ENCODE results near the gene ZNF516. TPM values are rescaled to one million over a fixed set of nuclear protein-coding genes. Genes with fewer than 3 reads are reported as not detected.

ZNF516 gene
- total and polyA plus RNA-seq, 2 of the 13 experiments (the other 11 are each of a cell fraction or from before 2014, with no cell fraction given): 16.6 to 18.7 TPM

DNA sequence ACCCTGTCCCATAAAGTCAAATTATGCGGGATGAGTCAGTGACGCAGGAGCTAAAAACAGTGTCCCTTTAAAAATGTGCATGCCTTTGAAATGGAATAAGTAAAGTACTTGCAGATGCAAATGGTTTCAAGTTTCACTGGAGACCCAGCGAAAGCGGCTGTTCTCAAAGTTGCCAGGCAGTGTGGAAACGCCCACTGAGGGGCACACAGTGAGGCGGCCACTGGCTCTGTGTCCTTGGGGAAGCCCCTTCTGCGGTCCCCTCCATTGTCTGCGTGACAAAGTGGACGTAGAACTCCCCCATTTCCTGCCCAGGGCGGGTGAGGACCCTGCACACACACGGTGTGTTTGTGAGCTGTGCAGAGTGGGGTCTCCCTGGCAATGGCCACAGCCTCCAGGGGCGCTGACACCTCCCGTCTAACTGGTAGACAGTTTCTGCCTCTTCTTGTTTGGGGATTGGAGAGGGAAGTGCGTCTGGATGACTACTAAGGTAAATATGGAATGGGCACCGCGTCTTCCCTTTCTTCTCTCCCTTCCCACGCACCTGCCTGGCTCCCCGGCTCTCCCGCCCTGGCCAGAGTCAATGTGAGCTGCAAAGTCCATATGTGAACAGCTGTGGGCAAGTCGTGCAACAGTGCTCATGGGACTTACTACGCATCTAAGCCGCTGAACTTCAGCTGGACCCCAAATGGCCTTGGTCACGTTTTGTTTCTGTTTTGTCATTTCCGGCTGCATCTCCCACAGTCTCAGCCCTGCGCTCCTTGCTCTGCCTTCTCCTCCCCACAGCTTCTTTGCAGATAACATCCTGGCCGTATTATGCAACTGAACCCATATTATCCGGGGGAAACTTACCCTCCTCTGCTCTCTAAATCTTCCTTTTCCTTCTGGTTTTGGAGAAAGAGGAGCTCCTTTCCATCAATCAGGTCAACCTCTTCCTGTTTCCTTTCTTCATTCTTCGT is 33.7 kb upstream of the ZNF516 start (continued):
- TF ChIP-seq, protein P1, sequence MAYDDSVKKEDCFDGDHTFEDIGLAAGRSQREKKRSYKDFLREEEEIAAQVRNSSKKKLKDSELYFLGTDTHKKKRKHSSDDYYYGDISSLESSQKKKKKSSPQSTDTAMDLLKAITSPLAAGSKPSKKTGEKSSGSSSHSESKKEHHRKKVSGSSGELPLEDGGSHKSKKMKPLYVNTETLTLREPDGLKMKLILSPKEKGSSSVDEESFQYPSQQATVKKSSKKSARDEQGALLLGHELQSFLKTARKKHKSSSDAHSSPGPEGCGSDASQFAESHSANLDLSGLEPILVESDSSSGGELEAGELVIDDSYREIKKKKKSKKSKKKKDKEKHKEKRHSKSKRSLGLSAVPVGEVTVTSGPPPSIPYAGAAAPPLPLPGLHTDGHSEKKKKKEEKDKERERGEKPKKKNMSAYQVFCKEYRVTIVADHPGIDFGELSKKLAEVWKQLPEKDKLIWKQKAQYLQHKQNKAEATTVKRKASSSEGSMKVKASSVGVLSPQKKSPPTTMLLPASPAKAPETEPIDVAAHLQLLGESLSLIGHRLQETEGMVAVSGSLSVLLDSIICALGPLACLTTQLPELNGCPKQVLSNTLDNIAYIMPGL (CRISPR knock-in tag; IDR thresholded peaks at IDR 0.05; ENCODE audit: borderline replicate concordance in 1 of 2, low read depth in 1 of 2): 0 out of 4 replicates have a peak, but pooled peaks of 1 of the 2 experiments have one; percentile 38
- TF ChIP-seq, protein P2, sequence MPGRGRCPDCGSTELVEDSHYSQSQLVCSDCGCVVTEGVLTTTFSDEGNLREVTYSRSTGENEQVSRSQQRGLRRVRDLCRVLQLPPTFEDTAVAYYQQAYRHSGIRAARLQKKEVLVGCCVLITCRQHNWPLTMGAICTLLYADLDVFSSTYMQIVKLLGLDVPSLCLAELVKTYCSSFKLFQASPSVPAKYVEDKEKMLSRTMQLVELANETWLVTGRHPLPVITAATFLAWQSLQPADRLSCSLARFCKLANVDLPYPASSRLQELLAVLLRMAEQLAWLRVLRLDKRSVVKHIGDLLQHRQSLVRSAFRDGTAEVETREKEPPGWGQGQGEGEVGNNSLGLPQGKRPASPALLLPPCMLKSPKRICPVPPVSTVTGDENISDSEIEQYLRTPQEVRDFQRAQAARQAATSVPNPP (CRISPR knock-in tag; IDR thresholded peaks at IDR 0.05): no peak
- TF ChIP-seq, protein P3, sequence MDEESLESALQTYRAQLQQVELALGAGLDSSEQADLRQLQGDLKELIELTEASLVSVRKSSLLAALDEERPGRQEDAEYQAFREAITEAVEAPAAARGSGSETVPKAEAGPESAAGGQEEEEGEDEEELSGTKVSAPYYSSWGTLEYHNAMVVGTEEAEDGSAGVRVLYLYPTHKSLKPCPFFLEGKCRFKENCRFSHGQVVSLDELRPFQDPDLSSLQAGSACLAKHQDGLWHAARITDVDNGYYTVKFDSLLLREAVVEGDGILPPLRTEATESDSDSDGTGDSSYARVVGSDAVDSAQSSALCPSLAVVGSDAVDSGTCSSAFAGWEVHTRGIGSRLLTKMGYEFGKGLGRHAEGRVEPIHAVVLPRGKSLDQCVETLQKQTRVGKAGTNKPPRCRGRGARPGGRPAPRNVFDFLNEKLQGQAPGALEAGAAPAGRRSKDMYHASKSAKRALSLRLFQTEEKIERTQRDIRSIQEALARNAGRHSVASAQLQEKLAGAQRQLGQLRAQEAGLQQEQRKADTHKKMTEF (CRISPR knock-in tag; IDR thresholded peaks at IDR 0.05): no peak
- no peak for TF ChIP-seq NR3C1 (CRISPR knock-in tag; IDR thresholded peaks at IDR 0.05)
- TF ChIP-seq MEIS1 (CRISPR knock-in tag; IDR thresholded peaks at IDR 0.05; ENCODE audit: borderline replicate concordance): no peak
- TF ChIP-seq ATF1 (CRISPR knock-in tag; IDR thresholded peaks at IDR 0.05): 0 out of 2 replicates have a peak, but pooled peaks have one; percentile 14
- 0 out of 2 replicates have a peak, but pooled peaks have one; percentile 15 for TF ChIP-seq MTA1 (CRISPR knock-in tag; IDR thresholded peaks at IDR 0.05; ENCODE audit: borderline replicate concordance)
- no peak for TF ChIP-seq RARA (CRISPR knock-in tag; IDR thresholded peaks at IDR 0.05)
- TF ChIP-seq ZNF772 (CRISPR knock-in tag; IDR thresholded peaks at IDR 0.05): no peak
- TF ChIP-seq, protein P4, sequence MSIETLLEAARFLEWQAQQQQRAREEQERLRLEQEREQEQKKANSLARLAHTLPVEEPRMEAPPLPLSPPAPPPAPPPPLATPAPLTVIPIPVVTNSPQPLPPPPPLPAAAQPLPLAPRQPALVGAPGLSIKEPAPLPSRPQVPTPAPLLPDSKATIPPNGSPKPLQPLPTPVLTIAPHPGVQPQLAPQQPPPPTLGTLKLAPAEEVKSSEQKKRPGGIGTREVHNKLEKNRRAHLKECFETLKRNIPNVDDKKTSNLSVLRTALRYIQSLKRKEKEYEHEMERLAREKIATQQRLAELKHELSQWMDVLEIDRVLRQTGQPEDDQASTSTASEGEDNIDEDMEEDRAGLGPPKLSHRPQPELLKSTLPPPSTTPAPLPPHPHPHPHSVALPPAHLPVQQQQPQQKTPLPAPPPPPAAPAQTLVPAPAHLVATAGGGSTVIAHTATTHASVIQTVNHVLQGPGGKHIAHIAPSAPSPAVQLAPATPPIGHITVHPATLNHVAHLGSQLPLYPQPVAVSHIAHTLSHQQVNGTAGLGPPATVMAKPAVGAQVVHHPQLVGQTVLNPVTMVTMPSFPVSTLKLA (IDR thresholded peaks at IDR 0.05): no peak
- TF ChIP-seq MAFK (conservative IDR thresholded peaks at IDR 0.05 in 1 of 2, IDR thresholded peaks at IDR 0.05 in 1 of 2; ENCODE audit: low read length in 2 of 2): no peak
- TF ChIP-seq, protein P5, sequence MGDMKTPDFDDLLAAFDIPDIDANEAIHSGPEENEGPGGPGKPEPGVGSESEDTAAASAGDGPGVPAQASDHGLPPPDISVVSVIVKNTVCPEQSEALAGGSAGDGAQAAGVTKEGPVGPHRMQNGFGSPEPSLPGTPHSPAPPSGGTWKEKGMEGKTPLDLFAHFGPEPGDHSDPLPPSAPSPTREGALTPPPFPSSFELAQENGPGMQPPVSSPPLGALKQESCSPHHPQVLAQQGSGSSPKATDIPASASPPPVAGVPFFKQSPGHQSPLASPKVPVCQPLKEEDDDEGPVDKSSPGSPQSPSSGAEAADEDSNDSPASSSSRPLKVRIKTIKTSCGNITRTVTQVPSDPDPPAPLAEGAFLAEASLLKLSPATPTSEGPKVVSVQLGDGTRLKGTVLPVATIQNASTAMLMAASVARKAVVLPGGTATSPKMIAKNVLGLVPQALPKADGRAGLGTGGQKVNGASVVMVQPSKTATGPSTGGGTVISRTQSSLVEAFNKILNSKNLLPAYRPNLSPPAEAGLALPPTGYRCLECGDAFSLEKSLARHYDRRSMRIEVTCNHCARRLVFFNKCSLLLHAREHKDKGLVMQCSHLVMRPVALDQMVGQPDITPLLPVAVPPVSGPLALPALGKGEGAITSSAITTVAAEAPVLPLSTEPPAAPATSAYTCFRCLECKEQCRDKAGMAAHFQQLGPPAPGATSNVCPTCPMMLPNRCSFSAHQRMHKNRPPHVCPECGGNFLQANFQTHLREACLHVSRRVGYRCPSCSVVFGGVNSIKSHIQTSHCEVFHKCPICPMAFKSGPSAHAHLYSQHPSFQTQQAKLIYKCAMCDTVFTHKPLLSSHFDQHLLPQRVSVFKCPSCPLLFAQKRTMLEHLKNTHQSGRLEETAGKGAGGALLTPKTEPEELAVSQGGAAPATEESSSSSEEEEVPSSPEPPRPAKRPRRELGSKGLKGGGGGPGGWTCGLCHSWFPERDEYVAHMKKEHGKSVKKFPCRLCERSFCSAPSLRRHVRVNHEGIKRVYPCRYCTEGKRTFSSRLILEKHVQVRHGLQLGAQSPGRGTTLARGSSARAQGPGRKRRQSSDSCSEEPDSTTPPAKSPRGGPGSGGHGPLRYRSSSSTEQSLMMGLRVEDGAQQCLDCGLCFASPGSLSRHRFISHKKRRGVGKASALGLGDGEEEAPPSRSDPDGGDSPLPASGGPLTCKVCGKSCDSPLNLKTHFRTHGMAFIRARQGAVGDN (CRISPR knock-in tag; IDR thresholded peaks at IDR 0.05): peak; percentile 67
- no peak for TF ChIP-seq ZNF7 (CRISPR knock-in tag; IDR thresholded peaks at IDR 0.05)
